ENCODE measurements around the gene INCENP. TPM values are rescaled to one million over a fixed set of nuclear protein-coding genes. Genes with fewer than 3 reads are reported as not detected.

The INCENP gene
- total and polyA plus RNA-seq, 8 donors: 2.6 to 32.1 (median 5.1) TPM

- Histone ChIP-seq H3K4me3 (no peak overlapping the region), H3K9me3 (peaks cover 0 to 6% (median 0%) of the 10 kb centered on the region in 4 donors), H3K4me1 (peaks cover 7 to 20% (median 13%) of the 10 kb centered on the region in 4 donors), H3K27ac (no peak overlapping the region), H3K36me3 (no peaks in the 10 kb centered on the region), H3K27me3 (no peaks in the 10 kb centered on the region)
- no peak for DNase-seq
- WGBS, 5 donors: 70 to 93% (median 76%) methylated on average over 5 of the region's 5 CpGs
- intact Hi-C loops (cut with DNase I; ENCODE audit: low total_unique reads): no loop called here
- TF ChIP-seq POLR2AphosphoS5 (IDR thresholded peaks at IDR 0.05) (no peak), POLR2A (IDR thresholded peaks at IDR 0.05) (no peak), EP300 (IDR thresholded peaks at IDR 0.05) (no peak)
- TF ChIP-seq, protein P1, sequence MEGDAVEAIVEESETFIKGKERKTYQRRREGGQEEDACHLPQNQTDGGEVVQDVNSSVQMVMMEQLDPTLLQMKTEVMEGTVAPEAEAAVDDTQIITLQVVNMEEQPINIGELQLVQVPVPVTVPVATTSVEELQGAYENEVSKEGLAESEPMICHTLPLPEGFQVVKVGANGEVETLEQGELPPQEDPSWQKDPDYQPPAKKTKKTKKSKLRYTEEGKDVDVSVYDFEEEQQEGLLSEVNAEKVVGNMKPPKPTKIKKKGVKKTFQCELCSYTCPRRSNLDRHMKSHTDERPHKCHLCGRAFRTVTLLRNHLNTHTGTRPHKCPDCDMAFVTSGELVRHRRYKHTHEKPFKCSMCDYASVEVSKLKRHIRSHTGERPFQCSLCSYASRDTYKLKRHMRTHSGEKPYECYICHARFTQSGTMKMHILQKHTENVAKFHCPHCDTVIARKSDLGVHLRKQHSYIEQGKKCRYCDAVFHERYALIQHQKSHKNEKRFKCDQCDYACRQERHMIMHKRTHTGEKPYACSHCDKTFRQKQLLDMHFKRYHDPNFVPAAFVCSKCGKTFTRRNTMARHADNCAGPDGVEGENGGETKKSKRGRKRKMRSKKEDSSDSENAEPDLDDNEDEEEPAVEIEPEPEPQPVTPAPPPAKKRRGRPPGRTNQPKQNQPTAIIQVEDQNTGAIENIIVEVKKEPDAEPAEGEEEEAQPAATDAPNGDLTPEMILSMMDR (IDR thresholded peaks at IDR 0.05): no peak
These were observed 3.4 kb upstream of the INCENP start for GRCh38 chr11:62120431-62120830.

DNA sequence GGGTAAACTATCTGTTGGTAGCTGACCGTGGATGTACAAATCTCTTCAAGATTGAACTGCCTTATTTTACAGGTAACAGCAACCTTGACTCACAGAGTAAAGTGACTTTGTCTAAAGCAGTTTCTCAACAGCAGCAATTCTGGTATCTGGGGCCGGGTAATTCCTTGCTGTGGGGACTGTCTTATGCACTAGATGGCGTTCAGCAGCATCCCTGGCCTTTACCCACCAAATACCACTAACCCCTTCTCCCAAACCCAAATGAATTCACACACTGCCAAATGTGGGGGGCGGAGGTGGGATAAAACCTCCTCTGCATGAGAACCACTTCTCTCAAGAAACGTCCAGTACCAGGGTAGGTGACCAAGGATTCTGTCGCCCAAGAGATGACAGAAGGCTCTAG is 1.7 kb upstream of the INCENP start:
- no peaks in the 10 kb centered on the region for H3K36me3 ChIP-seq
- peaks cover 7 to 25% (median 18%) of the 10 kb centered on the region in 4 donors for H3K4me1 ChIP-seq
- no peak overlapping the region for H3K4me3 ChIP-seq
- 65 to 73% (median 67%) methylated on average over 6 of the region's 6 CpGs for WGBS, 5 donors
- intact Hi-C loops (cut with DNase I; ENCODE audit: low total_unique reads): no loop called here
- no peaks in the 10 kb centered on the region for H3K27me3 ChIP-seq
- TF ChIP-seq POLR2AphosphoS5 (IDR thresholded peaks at IDR 0.05): no peak
- TF ChIP-seq, protein P1 (IDR thresholded peaks at IDR 0.05): no peak
- TF ChIP-seq POLR2A (IDR thresholded peaks at IDR 0.05): no peak
- no peak for TF ChIP-seq EP300 (IDR thresholded peaks at IDR 0.05)
- H3K27ac ChIP-seq: no peak overlapping the region
- no peaks in the 10 kb centered on the region for H3K9me3 ChIP-seq
- DNase-seq: peak in 1 of 2 donors; percentile 28

- H3K36me3 ChIP-seq: peaks cover 14 to 16% (median 15%) of the 10 kb centered on the region in 4 donors
- DNase-seq: peak in 1 of 2 donors; percentile 73
- H3K4me1 ChIP-seq: peaks cover 7 to 25% (median 18%) of the 10 kb centered on the region in 4 donors
- intact Hi-C loops (cut with DNase I; ENCODE audit: low total_unique reads): no loop called here
- peak overlapping the region; percentile 62 to 87 (median 74) for H3K27ac ChIP-seq
- H3K4me3 ChIP-seq: peak overlapping the region; percentile 90 to 99 (median 92)
- 2 to 5% (median 3%) methylated on average over 25 to 39 of the region's 39 CpGs for WGBS, 5 donors
- TF ChIP-seq, protein P1 (IDR thresholded peaks at IDR 0.05): no peak
- TF ChIP-seq POLR2A (IDR thresholded peaks at IDR 0.05) (no peak), POLR2AphosphoS5 (IDR thresholded peaks at IDR 0.05) (no peak)
- H3K27me3 ChIP-seq: no peaks in the 10 kb centered on the region
- no peaks in the 10 kb centered on the region for H3K9me3 ChIP-seq
These were observed 639 bp downstream of the INCENP start for GRCh38 chr11:62124186-62125113.

- TF ChIP-seq POLR2A (IDR thresholded peaks at IDR 0.05) (no peak), POLR2AphosphoS5 (IDR thresholded peaks at IDR 0.05) (no peak), EP300 (IDR thresholded peaks at IDR 0.05) (no peak)
- TF ChIP-seq, protein P1 (IDR thresholded peaks at IDR 0.05): no peak
- Histone ChIP-seq H3K4me3 (peak overlapping the region in 2 of 4 donors; percentile 92 to 99), H3K4me1 (peaks cover 7 to 25% (median 18%) of the 10 kb centered on the region in 4 donors), H3K36me3 (peaks cover 23 to 25% (median 23%) of the 10 kb centered on the region in 4 donors), H3K9me3 (no peaks in the 10 kb centered on the region), H3K27ac (no peak overlapping the region), H3K27me3 (no peaks in the 10 kb centered on the region)
- intact Hi-C loops (cut with DNase I; ENCODE audit: low total_unique reads): no loop called here
- DNase-seq: no peak
- WGBS, 5 donors: 31 to 41% (median 34%) methylated on average over 4 of the region's 4 CpGs
These were observed 1.5 kb downstream of the INCENP start for GRCh38 chr11:62125316-62125715.

Measured in stomach (tissue), 9 donors.